ENCODE data around the gene TDRD3.

DNA sequence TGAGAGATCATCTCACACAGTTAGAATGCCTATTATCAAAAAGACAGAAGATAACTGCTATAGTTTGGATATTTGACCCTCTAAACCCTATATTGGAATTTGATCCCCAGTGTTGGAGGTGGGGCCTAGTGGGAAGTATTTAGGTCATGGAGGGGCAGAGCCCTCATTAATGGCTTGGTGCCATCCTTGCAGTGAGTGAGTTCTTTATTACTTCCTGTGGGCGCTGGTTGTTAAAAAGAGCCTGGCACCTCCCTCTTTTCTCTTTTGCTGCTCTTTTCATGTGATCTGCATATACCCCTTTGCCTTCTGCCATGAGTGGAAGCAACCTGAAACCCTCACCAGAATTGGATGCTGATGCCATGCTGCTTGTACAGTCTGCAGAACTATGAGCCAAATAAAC is 66.8 kb downstream of the TDRD3 start:
- TF ChIP-seq, protein P1, sequence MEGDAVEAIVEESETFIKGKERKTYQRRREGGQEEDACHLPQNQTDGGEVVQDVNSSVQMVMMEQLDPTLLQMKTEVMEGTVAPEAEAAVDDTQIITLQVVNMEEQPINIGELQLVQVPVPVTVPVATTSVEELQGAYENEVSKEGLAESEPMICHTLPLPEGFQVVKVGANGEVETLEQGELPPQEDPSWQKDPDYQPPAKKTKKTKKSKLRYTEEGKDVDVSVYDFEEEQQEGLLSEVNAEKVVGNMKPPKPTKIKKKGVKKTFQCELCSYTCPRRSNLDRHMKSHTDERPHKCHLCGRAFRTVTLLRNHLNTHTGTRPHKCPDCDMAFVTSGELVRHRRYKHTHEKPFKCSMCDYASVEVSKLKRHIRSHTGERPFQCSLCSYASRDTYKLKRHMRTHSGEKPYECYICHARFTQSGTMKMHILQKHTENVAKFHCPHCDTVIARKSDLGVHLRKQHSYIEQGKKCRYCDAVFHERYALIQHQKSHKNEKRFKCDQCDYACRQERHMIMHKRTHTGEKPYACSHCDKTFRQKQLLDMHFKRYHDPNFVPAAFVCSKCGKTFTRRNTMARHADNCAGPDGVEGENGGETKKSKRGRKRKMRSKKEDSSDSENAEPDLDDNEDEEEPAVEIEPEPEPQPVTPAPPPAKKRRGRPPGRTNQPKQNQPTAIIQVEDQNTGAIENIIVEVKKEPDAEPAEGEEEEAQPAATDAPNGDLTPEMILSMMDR (conservative IDR thresholded peaks at IDR 0.05; ENCODE audit: low read depth, low read length): no peak
- no peak for TF ChIP-seq EZH2phosphoT487 (IDR thresholded peaks at IDR 0.05; ENCODE audit: borderline replicate concordance, low read length)
- TF ChIP-seq EZH2 (IDR thresholded peaks at IDR 0.05; ENCODE audit: low read length, unreplicated experiment): no peak
